Left colon (tissue), 2 donors: ENCODE results near the gene DXO. TPM values are rescaled to one million over a fixed set of nuclear protein-coding genes. Genes with fewer than 3 reads are reported as not detected.

ENCODE experiments used
- ATAC-seq: fragments of 200-7000 bp; cut with Tn5 transposase; one replicate; pipeline ENCODE4 v1.9.1; 2020; ENCODE audit warnings: mild to moderate bottlenecking, moderate library complexity
- DNase-seq, 2 donors: peaks; one replicate each; pipeline ENCODE4 v3.0.0-alpha.2; 2020
- intact Hi-C, 2 donors: fragments of 100-400 bp; cut with DNase I in 1 of 2; cut with micrococcal nuclease in 1 of 2; formaldehyde crosslinking; loops; one replicate each; pipeline versions ENCODE4 v1.11.2 to v1.14.0; 2022; cut with DNase I, micrococcal nuclease
- total RNA-seq, 2 donors: library from RNA; stranded (reverse); fragmentation: NEBNext Ultra II Directional; extraction: Animal tissue kit (Norgen Biotek cat#: 25700); gene quantifications; one replicate each; pipeline ENCODE4 v1.2.1, GENCODE V29; 2021
- donor health status: DM: no; HTN: no; CAD: no.
- donor health status: DM: yes; HTN: yes; CAD: no.

Gene DXO
- total RNA-seq, 2 donors from 2014 or later: 14.4 to 15.8 TPM

DNA sequence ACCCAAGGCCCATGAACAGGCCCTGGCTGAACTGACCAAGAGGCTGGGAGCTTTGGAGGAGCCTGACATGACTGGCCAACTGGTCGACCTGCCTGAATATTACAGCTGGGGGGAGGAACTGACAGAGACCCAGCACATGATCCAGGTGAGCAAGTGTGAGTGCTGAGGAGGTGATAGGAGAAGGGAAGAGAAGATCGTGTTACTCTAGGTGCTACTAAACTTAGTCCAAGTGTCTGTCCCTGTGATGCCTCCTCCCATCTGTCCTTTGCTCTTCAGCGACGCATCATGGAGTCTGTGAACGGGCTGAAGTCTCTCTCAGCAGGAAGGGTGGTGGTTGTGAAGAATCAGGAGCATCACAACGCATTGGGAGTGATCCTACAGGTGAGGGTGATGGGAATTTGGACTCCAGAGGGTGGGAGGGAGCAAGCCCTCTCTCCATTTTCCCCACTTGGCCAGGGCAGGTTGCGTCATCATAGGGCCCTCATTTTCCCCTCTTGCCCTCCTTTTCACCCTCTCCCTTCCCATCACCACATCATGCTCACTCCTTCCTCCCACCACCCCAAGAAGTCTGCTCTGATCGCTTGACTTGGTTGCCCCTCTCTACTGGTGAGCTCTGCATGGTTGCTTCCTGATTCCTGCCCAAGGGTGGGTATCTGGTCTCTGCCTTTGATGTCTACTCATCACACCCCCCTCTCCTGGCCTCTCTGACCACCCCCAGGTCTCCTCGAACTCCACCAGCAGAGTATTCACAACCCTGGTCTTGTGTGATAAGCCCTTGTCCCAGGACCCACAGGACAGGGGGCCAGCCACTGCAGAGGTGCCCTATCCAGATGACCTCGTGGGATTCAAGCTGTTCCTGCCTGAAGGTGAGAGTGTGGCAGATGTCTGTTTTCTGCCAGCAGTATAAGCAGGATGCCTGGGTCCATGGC is 4.7 kb downstream of the DXO start:
- ATAC-seq (no peak), DNase-seq (no peak)
- intact Hi-C loops: no loop called here

DNA sequence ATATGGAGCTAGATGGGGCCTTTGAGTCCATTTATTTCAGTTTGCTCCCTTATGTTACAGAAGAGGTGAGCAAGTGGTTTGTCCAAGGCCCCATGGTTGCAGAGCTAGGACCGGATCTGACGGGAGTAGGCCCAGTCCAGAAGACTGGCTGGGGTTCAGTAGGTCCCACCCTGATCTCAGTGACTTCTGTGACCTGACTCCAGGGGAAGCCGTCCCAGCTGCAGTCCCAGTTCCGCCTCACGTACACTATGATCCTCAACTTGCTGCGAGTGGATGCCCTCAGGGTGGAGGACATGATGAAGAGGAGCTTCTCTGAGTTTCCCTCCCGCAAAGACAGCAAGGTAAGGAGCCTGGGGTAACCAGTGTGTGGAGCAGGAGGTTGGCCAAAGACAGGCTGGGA is 5.4 kb downstream of the DXO start:
- intact Hi-C loops: no loop called here
- no peak for ATAC-seq
- no peak for DNase-seq

DNA sequence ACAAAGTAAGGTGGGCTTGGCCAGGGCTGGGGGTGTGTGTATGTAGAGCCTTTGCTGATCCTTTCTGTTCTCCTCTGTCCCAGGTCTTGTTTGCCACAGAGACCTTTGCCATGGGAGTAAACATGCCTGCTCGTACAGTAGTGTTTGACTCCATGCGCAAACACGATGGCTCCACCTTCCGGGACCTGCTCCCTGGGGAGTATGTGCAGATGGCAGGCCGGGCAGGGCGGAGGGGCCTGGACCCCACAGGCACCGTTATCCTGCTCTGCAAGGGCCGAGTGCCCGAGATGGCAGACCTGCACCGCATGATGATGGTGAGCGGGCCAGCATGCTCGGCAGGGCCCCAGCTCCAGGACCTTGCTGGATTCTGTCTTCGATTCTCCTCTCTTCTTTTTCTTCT is 6.2 kb downstream of the DXO start:
- intact Hi-C loops: no loop called here
- no peak for DNase-seq
- ATAC-seq: no peak

DNA sequence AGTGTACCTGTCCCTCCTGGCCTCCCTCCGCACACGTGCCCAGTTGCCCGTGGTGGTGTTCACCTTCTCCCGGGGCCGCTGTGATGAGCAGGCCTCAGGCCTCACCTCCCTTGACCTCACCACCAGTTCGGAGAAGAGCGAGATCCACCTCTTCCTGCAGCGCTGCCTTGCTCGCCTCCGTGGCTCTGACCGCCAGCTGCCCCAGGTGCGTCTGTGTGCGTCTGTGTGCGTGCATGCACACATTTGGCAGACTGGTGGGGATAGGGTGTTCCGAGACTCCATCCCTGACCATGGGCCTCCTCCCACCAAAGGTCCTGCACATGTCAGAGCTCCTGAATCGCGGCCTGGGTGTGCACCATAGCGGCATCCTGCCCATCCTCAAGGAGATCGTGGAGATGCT is 8.0 kb downstream of the DXO start:
- intact Hi-C loops: no loop called here
- no peak for DNase-seq

DNA sequence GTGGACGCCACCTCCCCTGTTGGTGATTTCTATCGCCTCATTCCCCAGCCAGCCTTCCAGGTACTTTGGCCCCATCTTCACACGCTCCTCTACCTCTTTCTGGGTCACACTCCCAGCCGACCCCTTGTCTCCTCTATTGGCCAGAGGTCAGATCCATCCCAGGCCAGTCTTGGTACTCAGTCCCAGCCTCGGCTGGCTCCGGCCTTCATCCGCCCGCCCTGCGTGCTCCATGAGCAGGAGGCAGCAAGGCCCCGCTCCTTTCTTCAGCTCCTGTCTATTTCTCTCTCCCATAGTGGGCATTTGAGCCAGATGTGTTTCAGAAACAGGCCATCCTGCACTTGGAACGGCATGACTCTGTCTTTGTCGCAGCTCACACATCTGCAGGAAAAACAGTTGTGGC is 10.3 kb downstream of the DXO start:
- no peak for DNase-seq
- intact Hi-C loops: no loop called here
- ATAC-seq: no peak

More for the DNA sequence above, 8.0 kb downstream of the DXO start:
- no peak for ATAC-seq

DNA sequence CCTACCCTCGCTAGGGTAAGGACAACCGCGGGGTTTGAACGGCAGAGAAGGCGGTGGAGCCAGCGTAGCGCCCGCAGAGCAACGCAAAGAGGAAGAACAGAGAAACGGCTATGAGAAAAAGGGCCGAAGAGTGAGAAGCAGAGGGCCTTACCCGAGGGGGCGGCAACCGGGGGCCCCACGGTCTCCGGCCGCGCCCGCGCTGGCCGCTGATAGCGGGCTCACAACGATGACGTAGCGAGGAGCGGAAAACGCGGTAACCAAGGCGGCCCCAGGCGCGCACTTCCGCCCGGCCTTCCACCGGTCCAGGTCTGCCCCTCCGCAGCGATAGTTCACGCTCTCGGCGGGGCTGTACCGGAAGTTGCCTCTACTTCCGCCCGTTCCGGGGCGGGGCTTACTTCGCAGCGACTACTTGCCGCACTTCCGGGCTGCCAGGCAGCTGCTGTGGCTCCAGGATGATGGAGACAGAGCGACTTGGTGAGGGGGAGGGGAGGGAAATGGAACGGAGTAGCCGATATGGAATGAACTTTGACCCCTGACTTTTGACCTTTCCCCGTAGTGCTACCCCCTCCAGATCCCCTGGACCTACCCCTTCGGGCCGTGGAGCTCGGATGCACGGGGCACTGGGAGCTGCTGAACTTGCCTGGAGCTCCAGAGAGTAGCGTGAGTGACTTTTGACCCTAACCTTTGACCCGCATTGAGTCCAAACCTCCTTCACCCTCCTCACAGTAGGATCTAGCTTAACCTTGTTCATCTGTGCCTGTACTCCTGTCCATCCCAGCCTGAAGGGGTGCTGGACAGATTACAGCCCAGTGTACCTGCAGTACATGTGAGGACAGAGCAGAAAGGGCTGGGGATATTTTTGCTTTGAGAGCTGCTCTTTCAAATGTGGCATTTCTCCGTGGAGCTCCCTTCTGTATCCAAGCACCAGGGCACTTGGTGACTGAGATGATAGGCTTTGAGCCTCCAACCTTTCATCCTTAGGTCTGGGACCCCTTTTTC is 12.9 kb downstream of the DXO start, which contains the start of the genes NELFE and SKIC2:
Gene NELFE (minus strand): TSS at position 231 of the 999 bp plus-strand sequence. CDS start 525 bp downstream, outside the sequence.
Gene SKIC2 (plus strand): TSS at position 435 of the 999 bp plus-strand sequence. CDS start 18 bp downstream, at position 453.
- intact Hi-C loops: no loop called here
- peak; percentile 98 to 99 for DNase-seq
- peak; percentile 99 for ATAC-seq

DNA sequence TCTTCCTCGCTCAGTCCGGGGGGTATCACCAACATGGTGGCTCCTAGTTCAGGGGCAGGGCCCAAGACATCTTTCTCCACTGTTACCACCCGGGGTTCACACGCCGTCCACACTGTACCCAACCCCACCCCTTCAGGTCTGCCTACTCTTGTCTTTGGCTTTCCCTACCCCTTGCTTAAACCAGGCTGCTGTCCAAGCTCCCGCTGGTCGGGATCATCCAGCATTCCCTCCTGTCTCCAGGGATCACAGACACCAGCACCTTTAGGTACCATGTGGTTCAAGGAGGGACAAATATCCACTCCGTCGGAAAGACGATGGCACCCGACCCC is 13.6 kb downstream of the DXO start:
- DNase-seq: no peak
- intact Hi-C loops: no loop called here

DNA sequence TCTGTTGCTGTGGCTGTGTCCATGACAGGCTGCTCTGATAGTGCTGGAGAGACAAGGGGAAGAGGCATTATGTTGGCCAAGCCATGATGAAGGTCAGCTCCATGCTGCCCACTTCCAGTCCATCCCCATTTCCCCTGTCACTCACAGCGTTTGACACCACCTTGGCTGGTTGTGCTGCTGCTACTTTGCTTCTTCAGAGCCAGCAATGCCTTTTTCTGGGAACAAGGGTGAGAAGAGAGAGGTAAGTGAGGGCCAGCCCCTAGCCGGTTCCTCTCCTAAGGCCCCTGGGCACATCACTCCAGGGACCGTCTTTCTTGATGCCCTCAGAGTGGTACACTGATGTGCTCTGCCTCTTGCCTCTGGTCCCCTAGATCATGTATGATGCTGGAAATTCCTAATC is 15.1 kb downstream of the DXO start:
- no peak for ATAC-seq

More for the DNA sequence above, 13.6 kb downstream of the DXO start:
- ATAC-seq: peak; percentile 14

DNA sequence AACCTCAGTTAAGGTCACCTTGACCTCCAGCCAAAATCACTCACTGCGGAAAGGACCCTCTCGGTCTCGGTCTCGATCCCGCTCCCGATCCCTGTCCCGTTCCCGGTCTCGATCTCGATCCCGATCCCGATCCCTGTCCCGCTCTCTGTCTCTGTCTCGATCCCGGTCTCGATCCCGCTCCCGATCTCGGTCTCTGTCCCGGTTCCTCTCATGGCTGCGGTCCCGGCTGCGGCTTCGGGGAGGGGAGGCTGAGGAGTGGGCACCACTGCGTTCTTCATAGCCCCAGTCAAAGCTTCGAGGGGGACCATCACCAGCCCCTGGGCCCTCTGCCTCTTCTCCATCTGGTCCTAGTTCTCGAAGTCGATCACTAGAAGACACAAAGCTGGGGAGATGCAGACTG is 17.4 kb downstream of the DXO start:
- DNase-seq (no peak), ATAC-seq (no peak)
- intact Hi-C loops: no loop called here

More for the DNA sequence above, 15.1 kb downstream of the DXO start:
- intact Hi-C loops: no loop called here
- DNase-seq: no peak

DNA sequence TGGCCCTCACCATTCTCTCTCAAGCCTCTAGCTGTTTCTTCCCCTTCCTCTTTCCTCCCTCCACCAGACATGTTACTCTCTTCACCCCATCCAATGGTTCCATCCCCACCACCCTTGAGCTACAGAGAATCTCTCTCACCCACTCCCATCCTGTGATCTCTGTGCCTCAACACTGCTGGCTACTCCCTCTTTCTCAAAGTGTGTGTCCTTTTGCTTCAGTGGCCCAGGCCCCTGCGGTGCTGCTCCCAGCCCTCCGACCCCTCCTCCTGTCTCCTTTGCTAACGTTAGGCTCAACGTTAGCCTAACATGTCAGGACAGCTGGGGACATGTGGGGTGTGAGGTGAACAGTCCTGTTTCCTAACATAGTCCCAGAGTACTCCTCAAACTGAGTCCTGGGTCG is 19.0 kb downstream of the DXO start:
- ATAC-seq (no peak), DNase-seq (no peak)
- intact Hi-C loops: no loop called here

DNA sequence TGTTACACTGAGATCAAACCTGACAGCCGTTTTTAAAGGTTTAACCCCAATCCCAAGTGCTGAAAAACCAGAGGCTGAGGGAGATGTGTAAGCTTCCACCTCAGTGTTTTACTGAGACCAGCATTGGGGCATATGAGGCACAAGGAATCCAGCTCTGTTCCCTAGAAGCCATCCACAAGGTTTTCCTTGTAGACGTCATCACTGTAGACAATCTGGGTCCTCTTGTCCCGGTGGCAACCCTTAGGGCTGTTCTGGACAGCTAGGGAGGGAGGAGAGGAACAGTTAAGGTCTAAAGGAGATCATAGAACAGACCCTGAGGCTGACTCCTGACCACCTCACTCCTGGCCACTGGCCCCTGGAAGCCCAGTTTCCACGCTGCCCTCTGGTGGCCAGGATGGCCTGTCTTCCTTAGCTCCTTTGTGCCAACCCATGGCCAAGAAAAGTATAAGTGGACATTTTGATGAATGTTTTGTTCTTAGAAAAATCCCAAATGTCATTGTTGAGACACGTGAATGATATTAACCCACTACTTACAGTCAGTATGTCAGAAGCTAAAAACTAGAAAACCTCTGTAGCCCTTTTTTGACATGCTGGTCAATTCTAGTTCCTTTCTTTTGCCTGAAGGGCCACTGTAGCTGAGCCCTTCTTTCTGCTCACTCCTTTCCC is 19.7 kb downstream of the DXO start:
- intact Hi-C loops: no loop called here
- DNase-seq: peak in 1 of 2 donors; percentile 76
- ATAC-seq: peak; percentile 77

DNA sequence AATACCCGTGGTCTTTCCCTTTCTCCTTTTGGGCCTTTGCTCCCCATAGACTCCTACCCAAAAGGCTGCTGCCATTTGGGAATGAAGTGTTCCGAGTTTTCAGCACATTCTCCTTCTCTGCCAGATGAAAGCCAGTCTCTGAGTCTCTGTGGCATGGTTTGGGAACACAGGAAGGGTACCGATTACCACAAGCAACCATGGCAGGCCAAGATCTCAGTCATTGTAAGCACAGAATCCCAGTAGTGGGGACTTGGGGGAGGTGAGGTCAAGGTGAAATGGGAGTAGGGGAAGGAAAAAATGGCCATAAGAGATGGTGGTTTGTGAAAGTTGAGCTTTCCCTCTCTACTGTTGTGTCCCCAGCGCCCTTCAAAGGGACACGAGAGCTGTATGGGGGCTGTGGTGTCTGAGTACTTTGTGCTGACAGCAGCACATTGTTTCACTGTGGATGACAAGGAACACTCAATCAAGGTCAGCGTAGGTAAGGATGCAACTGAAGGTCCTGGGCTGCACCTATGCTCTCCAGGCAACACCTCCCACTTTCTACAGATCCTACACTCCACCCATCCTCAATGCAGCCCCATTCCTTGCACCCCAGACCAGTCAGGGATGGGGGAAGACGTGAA is 21.9 kb downstream of the DXO start:
- no peak for DNase-seq
- no peak for ATAC-seq
- intact Hi-C loops: no loop called here

DNA sequence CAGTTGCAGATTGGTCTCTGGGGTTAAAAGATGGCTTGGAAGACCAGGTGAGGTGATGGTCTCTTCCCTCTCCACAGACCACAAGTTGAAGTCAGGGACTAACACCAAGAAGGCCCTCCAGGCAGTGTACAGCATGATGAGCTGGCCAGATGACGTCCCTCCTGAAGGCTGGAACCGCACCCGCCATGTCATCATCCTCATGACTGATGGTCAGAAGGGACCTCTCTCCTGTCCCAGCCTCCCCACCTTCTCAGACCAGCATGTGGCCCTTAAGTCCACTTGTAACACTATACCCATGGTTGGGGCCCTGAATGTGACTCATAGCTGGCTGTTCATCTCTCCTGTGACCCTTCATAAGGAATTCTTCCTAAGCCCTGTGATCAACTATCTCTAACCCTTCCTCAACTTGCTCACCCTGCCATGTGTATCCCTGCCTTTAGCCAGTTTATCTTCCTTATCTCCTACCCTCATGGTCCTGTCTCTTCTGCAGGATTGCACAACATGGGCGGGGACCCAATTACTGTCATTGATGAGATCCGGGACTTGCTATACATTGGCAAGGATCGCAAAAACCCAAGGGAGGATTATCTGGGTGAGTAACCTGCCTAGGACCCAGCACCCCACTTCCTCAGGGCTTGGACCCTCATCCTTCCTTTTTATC is 23.1 kb downstream of the DXO start:
- DNase-seq (no peak), ATAC-seq (no peak)
- intact Hi-C loops: no loop called here

DNA sequence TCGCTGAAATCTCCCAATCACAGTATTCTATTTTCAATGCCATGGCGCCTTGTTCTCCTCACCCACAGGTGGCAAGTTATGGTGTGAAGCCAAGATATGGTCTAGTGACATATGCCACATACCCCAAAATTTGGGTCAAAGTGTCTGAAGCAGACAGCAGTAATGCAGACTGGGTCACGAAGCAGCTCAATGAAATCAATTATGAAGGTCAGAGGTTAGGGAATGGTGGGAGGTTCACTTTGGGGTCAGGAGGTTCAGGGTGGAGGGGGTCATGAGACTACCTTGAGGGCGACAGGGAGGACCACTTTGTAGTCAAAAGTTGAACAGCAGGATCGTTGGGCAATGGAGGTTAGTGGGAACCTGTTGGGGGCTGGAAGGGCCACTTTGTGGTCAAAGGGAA is 23.6 kb downstream of the DXO start:
- DNase-seq: no peak
- intact Hi-C loops: no loop called here
- ATAC-seq: no peak

DNA sequence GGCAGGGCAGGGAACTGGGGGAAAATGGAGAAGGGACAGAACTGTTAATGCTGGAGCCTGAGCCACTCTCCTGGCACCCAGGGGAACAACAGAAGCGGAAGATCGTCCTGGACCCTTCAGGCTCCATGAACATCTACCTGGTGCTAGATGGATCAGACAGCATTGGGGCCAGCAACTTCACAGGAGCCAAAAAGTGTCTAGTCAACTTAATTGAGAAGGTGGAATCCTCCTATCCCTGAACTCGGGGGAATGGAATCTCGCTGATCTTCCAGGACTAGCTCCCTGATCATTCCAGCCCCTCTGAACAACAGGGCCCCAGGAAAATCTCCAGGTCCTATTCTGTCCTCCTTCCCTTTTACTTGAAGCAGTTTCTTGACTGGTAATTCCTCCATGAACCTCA is 24.1 kb downstream of the DXO start:
- intact Hi-C loops: no loop called here
- DNase-seq (no peak), ATAC-seq (no peak)

DNA sequence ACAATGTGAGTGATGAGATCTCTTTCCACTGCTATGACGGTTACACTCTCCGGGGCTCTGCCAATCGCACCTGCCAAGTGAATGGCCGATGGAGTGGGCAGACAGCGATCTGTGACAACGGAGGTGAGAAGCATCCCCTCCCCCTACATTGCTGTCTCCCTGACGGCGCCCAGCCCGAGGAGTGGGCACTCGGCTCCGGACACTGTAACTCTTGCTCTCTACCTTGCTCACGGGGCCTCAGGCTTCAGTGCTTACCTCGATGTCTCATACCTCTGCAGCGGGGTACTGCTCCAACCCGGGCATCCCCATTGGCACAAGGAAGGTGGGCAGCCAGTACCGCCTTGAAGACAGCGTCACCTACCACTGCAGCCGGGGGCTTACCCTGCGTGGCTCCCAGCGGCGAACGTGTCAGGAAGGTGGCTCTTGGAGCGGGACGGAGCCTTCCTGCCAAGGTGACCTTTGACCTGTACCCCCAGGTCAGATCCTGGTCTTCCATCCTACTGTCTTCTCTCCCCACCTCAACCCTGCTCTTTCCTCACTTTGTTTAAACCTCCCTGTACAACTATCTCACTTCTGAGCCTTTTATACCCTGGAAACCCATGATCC is 24.8 kb downstream of the DXO start:
- no peak for DNase-seq
- intact Hi-C loops: no loop called here
- no peak for ATAC-seq

DNA sequence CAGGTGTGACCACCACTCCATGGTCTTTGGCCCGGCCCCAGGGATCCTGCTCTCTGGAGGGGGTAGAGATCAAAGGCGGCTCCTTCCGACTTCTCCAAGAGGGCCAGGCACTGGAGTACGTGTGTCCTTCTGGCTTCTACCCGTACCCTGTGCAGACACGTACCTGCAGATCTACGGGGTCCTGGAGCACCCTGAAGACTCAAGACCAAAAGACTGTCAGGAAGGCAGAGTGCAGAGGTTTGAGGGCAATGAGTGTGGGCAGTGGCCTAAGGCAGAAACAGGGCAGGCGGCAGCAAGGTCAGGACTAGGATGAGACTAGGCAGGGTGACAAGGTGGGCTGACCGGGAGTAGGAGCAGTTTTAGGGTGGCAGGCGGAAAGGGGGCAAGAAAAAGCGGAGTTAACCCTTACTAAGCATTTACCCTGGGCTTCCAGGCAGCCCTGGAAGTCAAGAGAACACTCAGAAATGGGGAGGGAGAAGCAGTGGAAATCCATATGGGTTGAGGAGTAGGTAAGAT is 25.5 kb downstream of the DXO start:
- DNase-seq (no peak), ATAC-seq (no peak)
- intact Hi-C loops: no loop called here
